Smooth muscle cell (in vitro differentiated cells): ENCODE measurements around the gene ZNF846. TPM values are rescaled to one million over a fixed set of nuclear protein-coding genes. Genes with fewer than 3 reads are reported as not detected.

Source experiments
- DNase-seq: peaks from one replicate; lab custom pipeline; 2025; ENCODE audit not compliant: unreplicated experiment; lab: John Stamatoyannopoulos, UW
- H2AFZ ChIP-seq: fragments of 200-600 bp; sonication (generic); 2 replicates; pipeline ENCODE4 v1.6.0; 2016; ENCODE audit warnings: antibody characterized with exemption, low read depth, mild to moderate bottlenecking
- H3F3A ChIP-seq: fragments of 200-600 bp; sonication (generic); 2 replicates; pipeline ENCODE4 v1.6.0; 2017; ENCODE audit warnings: antibody characterized with exemption, low read depth
- H3K27ac ChIP-seq: fragments of 200-600 bp; sonication (generic); 2 replicates; pipeline ENCODE4 v1.5.1; 2016; ENCODE audit warnings: low read depth, mild to moderate bottlenecking
- H3K27me3 ChIP-seq: fragments of 200-600 bp; sonication (generic); 2 replicates; pipeline ENCODE4 v1.6.1; 2016; ENCODE audit warnings: low read depth, mild to moderate bottlenecking
- H3K36me3 ChIP-seq: fragments of 200-600 bp; sonication (generic); 2 replicates; pipeline ENCODE4 v1.5.1; 2016; ENCODE audit warnings: low read depth
- H3K4me1 ChIP-seq: fragments of 200-600 bp; sonication (generic); 2 replicates; pipeline ENCODE4 v1.5.1; 2016; ENCODE audit warnings: low read depth
- H3K4me2 ChIP-seq: fragments of 200-600 bp; sonication (generic); 2 replicates; pipeline ENCODE4 v1.6.0; 2016; ENCODE audit warnings: mild to moderate bottlenecking
- H3K4me3 ChIP-seq: fragments of 200-600 bp; sonication (generic); 2 replicates; pipeline ENCODE4 v1.5.1; 2016; ENCODE audit warnings: mild to moderate bottlenecking
- H3K79me2 ChIP-seq: fragments of 200-600 bp; sonication (generic); 2 replicates; pipeline ENCODE4 v1.6.0; 2016; ENCODE audit warnings: low read depth, mild to moderate bottlenecking
- H3K9ac ChIP-seq: fragments of 200-600 bp; sonication (generic); 2 replicates; pipeline ENCODE4 v1.6.0; 2016; ENCODE audit warnings: low read depth
- H3K9me3 ChIP-seq: fragments of 200-600 bp; sonication (generic); replicated peaks from 2 replicates; pipeline ENCODE4 v1.5.1; 2016; ENCODE audit warnings: low read depth
- H4K20me1 ChIP-seq: fragments of 200-600 bp; sonication (generic); 2 replicates; pipeline ENCODE4 v1.6.0; 2016; ENCODE audit warnings: low read depth
- WGBS: methylation state at CpG from one replicate; pipeline ENCODE4 v1.1.7; 2016; ENCODE audit warnings: low lambda C conversion rate; 5-methylcytosine and 5-hydroxymethylcytosine counted together
- polyA plus RNA-seq: library from polyadenylated mRNA; unstranded; fragments of >200 nt; fragmentation: Nextera tagmentation; extraction: Ambion mirVana; gene quantifications from 2 replicates; pipeline ENCODE4 v1.2.1, GENCODE V29; 2016
- total RNA-seq: library from RNA; depleted of rRNA; stranded (reverse); fragments of >200 nt; gene quantifications from 2 replicates; pipeline ENCODE4 v1.2.3, GENCODE V29; 2014
- TF ChIP-seq, protein P1 (sequence below): fragments of 200-600 bp; sonication (generic); IDR thresholded peaks from 2 replicates; pipeline ENCODE4 v1.5.1; 2017; ENCODE audit warnings: borderline replicate concordance, mild to moderate bottlenecking, antibody characterized with exemption; ENCODE audit not compliant: insufficient read depth, poor library complexity, severe bottlenecking

ZNF846 gene
- total and polyA plus RNA-seq, 2 experiments from 2014 or later: 19.7 to 48.6 TPM

DNA sequence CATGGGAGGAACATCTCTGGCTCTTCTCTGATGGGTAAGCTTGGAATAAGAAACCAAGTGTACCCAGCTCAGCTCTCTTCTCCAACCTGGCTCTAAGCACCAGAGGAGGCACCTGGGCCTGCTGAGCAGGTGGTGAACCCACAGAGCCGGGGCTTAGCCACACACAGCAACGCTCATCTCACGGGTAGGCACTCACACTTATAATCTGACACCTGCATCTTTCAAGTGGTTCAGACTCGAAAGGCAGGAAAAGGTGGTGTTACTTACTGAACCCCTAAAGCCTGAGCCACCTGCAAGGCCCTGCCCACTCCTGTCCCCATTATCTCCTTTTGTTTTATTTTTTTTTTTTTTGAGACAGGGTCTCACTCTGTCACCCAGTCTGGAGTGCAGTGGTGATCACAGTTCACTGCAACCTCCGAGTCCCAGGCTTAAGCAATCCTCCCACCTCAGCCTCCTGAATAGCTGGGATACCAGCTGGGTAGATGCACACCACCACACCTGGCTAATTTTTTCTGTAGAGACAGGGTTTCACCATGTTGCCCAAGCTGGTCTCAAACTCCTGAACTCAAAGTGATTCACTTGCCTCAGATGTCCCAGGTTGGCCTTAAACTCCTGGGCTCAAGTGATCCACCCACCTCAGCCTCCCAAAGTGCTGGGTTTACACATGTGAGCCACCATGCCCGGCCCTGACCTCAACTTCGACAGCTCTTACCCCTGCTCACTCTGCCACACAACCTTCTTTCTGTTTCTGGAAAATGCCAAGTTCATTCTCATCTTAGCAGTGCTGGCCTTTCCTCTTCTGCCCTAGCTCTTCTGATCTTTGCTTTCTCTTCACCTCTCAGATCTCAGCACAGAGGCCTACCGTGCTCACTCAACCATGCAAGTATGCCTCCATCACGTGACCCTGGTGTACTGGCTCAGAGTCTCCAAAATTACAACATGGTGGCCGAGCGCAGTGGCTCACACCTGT is 40.6 kb upstream of the ZNF846 start:
- no peak overlapping the region for H3K4me3 ChIP-seq
- no peak overlapping the region for H3K27ac ChIP-seq
- H2AFZ ChIP-seq: no peak overlapping the region
- peaks cover 24% of the 10 kb centered on the region for H4K20me1 ChIP-seq
- TF ChIP-seq, protein P1, sequence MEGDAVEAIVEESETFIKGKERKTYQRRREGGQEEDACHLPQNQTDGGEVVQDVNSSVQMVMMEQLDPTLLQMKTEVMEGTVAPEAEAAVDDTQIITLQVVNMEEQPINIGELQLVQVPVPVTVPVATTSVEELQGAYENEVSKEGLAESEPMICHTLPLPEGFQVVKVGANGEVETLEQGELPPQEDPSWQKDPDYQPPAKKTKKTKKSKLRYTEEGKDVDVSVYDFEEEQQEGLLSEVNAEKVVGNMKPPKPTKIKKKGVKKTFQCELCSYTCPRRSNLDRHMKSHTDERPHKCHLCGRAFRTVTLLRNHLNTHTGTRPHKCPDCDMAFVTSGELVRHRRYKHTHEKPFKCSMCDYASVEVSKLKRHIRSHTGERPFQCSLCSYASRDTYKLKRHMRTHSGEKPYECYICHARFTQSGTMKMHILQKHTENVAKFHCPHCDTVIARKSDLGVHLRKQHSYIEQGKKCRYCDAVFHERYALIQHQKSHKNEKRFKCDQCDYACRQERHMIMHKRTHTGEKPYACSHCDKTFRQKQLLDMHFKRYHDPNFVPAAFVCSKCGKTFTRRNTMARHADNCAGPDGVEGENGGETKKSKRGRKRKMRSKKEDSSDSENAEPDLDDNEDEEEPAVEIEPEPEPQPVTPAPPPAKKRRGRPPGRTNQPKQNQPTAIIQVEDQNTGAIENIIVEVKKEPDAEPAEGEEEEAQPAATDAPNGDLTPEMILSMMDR: no peak
- H3K36me3 ChIP-seq: no peaks in the 10 kb centered on the region
- DNase-seq: no peak
- no peaks in the 10 kb centered on the region for H3K4me1 ChIP-seq
- H3K27me3 ChIP-seq: no peaks in the 10 kb centered on the region
- H3K9me3 ChIP-seq: no peaks in the 10 kb centered on the region
- H3K9ac ChIP-seq: no peak overlapping the region
- H3K4me2 ChIP-seq: no peak overlapping the region
- no peaks in the 10 kb centered on the region for H3F3A ChIP-seq
- H3K79me2 ChIP-seq: peaks cover 18% of the 10 kb centered on the region
- WGBS: 97% methylated on average over 11 of the region's 11 CpGs

GRCh38 chr19:9806803-9807202 is 38.3 kb upstream of the ZNF846 start:
- Histone ChIP-seq H3K4me1 (no peaks in the 10 kb centered on the region), H3K4me2 (no peak overlapping the region), H3K9me3 (no peaks in the 10 kb centered on the region), H3K9ac (no peak overlapping the region), H2AFZ (no peak overlapping the region), H3K4me3 (no peak overlapping the region), H3K27me3 (no peaks in the 10 kb centered on the region), H3F3A (no peaks in the 10 kb centered on the region), H3K36me3 (no peaks in the 10 kb centered on the region), H4K20me1 (peaks cover 9% of the 10 kb centered on the region), H3K79me2 (peaks cover 2% of the 10 kb centered on the region), H3K27ac (no peak overlapping the region)
- no peak for DNase-seq
- WGBS: 96% methylated on average over 3 of the region's 3 CpGs
- TF ChIP-seq, protein P1: no peak

DNA sequence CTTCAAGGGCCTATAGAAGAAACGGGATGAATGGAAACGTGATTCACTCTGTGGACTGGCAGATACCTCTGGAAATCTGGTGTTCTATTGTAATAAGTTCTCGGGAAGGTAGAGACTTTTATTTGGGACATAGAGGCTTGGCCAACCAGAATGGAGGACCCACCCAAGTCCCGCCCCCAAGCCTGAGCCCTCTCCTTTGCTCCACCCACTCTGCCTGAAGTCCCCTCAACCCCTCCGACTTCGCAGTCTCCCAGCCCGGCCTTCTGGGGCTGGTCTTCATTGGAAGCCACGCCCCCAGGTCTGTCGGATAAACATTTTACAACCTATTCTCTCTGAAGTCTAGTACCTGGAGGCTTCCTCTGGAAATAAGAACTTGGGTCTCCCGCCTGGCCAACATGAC is 33.4 kb upstream of the ZNF846 start:
- H3K4me1 ChIP-seq: no peaks in the 10 kb centered on the region
- TF ChIP-seq, protein P1: no peak
- no peak for DNase-seq
- no peak overlapping the region for H3K9ac ChIP-seq
- no peaks in the 10 kb centered on the region for H3K36me3 ChIP-seq
- H3K4me3 ChIP-seq: no peak overlapping the region
- no peaks in the 10 kb centered on the region for H3K79me2 ChIP-seq
- no peaks in the 10 kb centered on the region for H3K9me3 ChIP-seq
- H3K4me2 ChIP-seq: no peak overlapping the region
- H4K20me1 ChIP-seq: no peaks in the 10 kb centered on the region
- H3K27me3 ChIP-seq: no peaks in the 10 kb centered on the region
- WGBS: 93% methylated on average over 9 of the region's 10 CpGs
- H2AFZ ChIP-seq: no peak overlapping the region
- H3K27ac ChIP-seq: no peak overlapping the region
- no peaks in the 10 kb centered on the region for H3F3A ChIP-seq
